SU-DHL-6 (cell line): ENCODE data around the gene TMEM120B.

ENCODE experiments used
- H2AFZ ChIP-seq: fragments of 200-600 bp; sonication (generic); 2 replicates; pipeline ENCODE4 v1.6.1; 2014; ENCODE audit warnings: low read depth, mild to moderate bottlenecking, moderate library complexity, mixed read lengths, antibody characterized with exemption, low read length; ENCODE audit not compliant: severe bottlenecking
- H3F3A ChIP-seq: fragments of 200-600 bp; shearing (Covaris generic); 2 replicates; pipeline ENCODE4 v1.6.0; 2016; ENCODE audit warnings: antibody characterized with exemption, mild to moderate bottlenecking; ENCODE audit not compliant: insufficient read depth
- H3K27ac ChIP-seq: fragments of 200-600 bp; sonication (generic); 2 replicates; pipeline ENCODE4 v1.5.1; 2016; ENCODE audit warnings: low read depth, mild to moderate bottlenecking, low read length, moderate library complexity, mixed read lengths
- H3K27me3 ChIP-seq: fragments of 200-600 bp; sonication (generic), shearing (Covaris generic); 2 replicates; pipeline ENCODE4 v1.6.0; 2014; ENCODE audit warnings: mild to moderate bottlenecking, low read length
- H3K36me3 ChIP-seq: fragments of 200-600 bp; sonication (generic); 2 replicates; pipeline ENCODE4 v1.6.1; 2014; ENCODE audit warnings: mild to moderate bottlenecking, low read length, mixed read lengths
- H3K4me2 ChIP-seq: fragments of 300-600, 200-600 bp; shearing (Covaris generic), sonication (generic); 2 replicates; pipeline ENCODE4 v1.6.0; 2014; ENCODE audit warnings: low read length, low read depth, mild to moderate bottlenecking; ENCODE audit not compliant: poor library complexity, severe bottlenecking
- H3K4me3 ChIP-seq: fragments of 200-600 bp; sonication (generic); 2 replicates; pipeline ENCODE4 v1.5.1; 2014; ENCODE audit warnings: antibody characterized with exemption, low read length, mild to moderate bottlenecking, mixed read lengths; ENCODE audit not compliant: insufficient read depth, poor library complexity, severe bottlenecking
- H3K79me2 ChIP-seq: fragments of 200-600 bp; sonication (generic); 2 replicates; pipeline ENCODE4 v1.6.1; 2014; ENCODE audit warnings: mild to moderate bottlenecking, low read length, moderate library complexity; ENCODE audit not compliant: insufficient read depth
- H3K9ac ChIP-seq: fragments of 200-600 bp; sonication (generic); 2 replicates; pipeline ENCODE4 v1.7.0; 2014; ENCODE audit warnings: mild to moderate bottlenecking, low read length
- H3K9me2 ChIP-seq: fragments of 200-600 bp; sonication (generic); replicated peaks from 2 replicates; pipeline ENCODE4 v1.6.1; 2014; ENCODE audit warnings: low read length; ENCODE audit not compliant: insufficient read depth
- H3K9me3 ChIP-seq: fragments of 200-600 bp; sonication (generic); 2 replicates; pipeline ENCODE4 v1.6.1; 2014; ENCODE audit warnings: low read length, mixed read lengths; ENCODE audit not compliant: insufficient read depth
- H4K20me1 ChIP-seq: fragments of 200-600 bp; sonication (generic); 2 replicates; pipeline ENCODE4 v1.6.1; 2014; ENCODE audit warnings: low read depth, mild to moderate bottlenecking, antibody characterized with exemption, low read length, moderate library complexity, mixed read lengths
- CTCF ChIP-seq: fragments of 200-600 bp; sonication (generic); IDR thresholded peaks from one replicate; pipeline ENCODE4 v1.5.1; 2017; ENCODE audit warnings: antibody characterized with exemption, mild to moderate bottlenecking, low read length, moderate library complexity; ENCODE audit not compliant: insufficient read depth, poor library complexity, severe bottlenecking
- EZH2phosphoT487 ChIP-seq: fragments of 200-600 bp; sonication (generic), shearing (Covaris generic); conservative IDR thresholded peaks from 2 replicates; pipeline ENCODE4 v1.6.1; 2018; ENCODE audit warnings: mild to moderate bottlenecking, antibody characterized with exemption, low read length, moderate library complexity, mixed read lengths

The TMEM120B gene

GRCh38 chr12:121748218-121748570, 35.6 kb downstream of the TMEM120B start:
- H3K4me3 ChIP-seq, result no peak overlapping the region
- no peak overlapping the region for H2AFZ ChIP-seq
- no peaks in the 10 kb centered on the region for H3K36me3 ChIP-seq
- H4K20me1 ChIP-seq, result no peaks in the 10 kb centered on the region
- H3K79me2 ChIP-seq, result no peaks in the 10 kb centered on the region
- no peaks in the 10 kb centered on the region for H3K9me3 ChIP-seq
- no peaks in the 10 kb centered on the region for H3K9me2 ChIP-seq
- 0 out of 2 replicates have a peak, but pooled peaks cover 3% of the 10 kb centered on the region for H3F3A ChIP-seq
- H3K9ac ChIP-seq, result no peak overlapping the region
- no peak overlapping the region for H3K4me2 ChIP-seq
- TF ChIP-seq CTCF (no peak), EZH2phosphoT487 (no peak)
- H3K27ac ChIP-seq, result no peak overlapping the region
- no peaks in the 10 kb centered on the region for H3K27me3 ChIP-seq

- Histone ChIP-seq H3K9me3 (no peaks in the 10 kb centered on the region), H3K9me2 (no peaks in the 10 kb centered on the region), H3K4me2 (no peak overlapping the region), H3K27ac (no peak overlapping the region), H3K79me2 (no peaks in the 10 kb centered on the region), H4K20me1 (no peaks in the 10 kb centered on the region), H3K4me3 (no peak overlapping the region), H3K9ac (no peak overlapping the region), H3K36me3 (no peaks in the 10 kb centered on the region), H2AFZ (no peak overlapping the region), H3F3A (0 out of 2 replicates have a peak, but pooled peaks cover 3% of the 10 kb centered on the region), H3K27me3 (no peaks in the 10 kb centered on the region)
- TF ChIP-seq EZH2phosphoT487 (no peak), CTCF (no peak)
These were observed 36.2 kb downstream of the TMEM120B start for GRCh38 chr12:121748571-121749265.

- Histone ChIP-seq H3K4me3 (no peak overlapping the region), H4K20me1 (no peaks in the 10 kb centered on the region), H3K9me3 (no peaks in the 10 kb centered on the region), H3K9me2 (no peaks in the 10 kb centered on the region), H3F3A (0 out of 2 replicates have a peak, but pooled peaks cover 3% of the 10 kb centered on the region), H3K79me2 (no peaks in the 10 kb centered on the region), H3K27ac (no peak overlapping the region), H3K36me3 (no peaks in the 10 kb centered on the region), H3K27me3 (no peaks in the 10 kb centered on the region), H3K9ac (no peak overlapping the region), H3K4me2 (no peak overlapping the region), H2AFZ (no peak overlapping the region)
- no peak for TF ChIP-seq EZH2phosphoT487
- no peak for TF ChIP-seq CTCF
These were observed 36.7 kb downstream of the TMEM120B start for GRCh38 chr12:121749267-121749666.
